HG03097 (cell line): ENCODE results near the gene CEP135.
A peak's percentile ranks its signal among the peaks of the same experiment; 100 is the strongest.

ENCODE experiments used
- ATAC-seq: cut with Tn5 transposase; IDR thresholded peaks from one replicate; pipeline ENCODE4 v1.9.1; 2021; ENCODE audit not compliant: unreplicated experiment, low FRiP score

CEP135 gene

DNA sequence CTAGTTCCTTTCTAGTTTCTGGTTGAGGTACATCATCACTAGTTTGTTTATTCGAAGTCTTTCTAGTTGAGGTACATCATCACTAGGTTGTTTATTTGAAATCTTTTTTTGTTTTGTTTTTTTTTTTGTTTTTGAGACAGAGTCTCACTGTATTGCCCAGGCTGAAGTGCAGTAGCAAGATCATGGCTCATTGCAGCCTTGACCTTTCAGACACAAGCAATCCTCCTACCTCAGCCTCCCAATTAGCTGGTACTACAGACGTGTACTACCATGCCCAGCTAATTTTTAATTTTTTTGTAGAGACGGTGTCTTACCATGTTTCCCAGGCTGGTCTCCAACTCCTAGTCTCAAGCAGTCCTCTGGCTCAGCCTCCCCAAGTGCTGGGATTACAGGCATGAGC is 54.9 kb downstream of the CEP135 start:
- ATAC-seq: no peak

DNA sequence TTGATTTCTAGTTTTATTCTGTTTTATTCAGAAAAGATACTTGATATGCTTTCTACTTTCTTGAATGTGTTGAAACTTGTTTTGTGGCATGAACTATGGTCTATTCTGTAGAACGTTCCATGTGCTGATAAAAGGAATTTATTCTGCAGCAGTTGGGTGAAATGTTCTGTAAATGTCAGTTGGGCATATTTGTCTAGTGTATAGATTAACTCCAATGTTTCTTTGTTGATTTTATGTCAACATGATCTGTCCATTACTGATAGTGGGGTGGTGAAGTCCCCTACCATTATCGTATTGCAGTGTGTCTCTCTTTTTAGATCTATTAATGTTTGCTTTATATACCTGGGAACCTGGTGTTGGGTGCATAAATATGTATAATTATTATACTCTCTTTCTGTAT is 55.5 kb downstream of the CEP135 start:
- no peak for ATAC-seq

DNA sequence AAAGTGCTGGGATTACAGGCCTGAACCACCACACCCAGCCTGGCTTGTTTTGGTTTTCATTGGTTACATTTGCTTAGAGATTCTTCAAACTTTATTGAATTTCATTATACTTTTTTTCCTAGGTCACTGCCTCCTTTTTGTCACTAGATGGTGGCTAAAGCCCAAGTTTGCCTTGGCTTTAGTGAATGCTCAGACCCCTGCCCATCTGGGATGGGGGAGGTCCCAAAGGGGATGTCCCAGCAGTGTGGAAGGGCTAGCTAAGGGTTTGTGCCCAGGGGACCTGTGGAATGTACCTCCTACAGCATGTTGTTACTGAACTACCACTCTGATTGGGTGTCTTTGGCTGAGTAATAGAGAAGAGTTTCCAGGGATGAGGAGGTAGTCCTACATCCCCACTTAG is 58.4 kb downstream of the CEP135 start:
- no peak for ATAC-seq

GRCh38 chr4:56008206-56008605 is 59.5 kb downstream of the CEP135 start:
- no peak for ATAC-seq

GRCh38 chr4:56026596-56026995 is 77.9 kb downstream of the CEP135 start:
- ATAC-seq: no peak

DNA sequence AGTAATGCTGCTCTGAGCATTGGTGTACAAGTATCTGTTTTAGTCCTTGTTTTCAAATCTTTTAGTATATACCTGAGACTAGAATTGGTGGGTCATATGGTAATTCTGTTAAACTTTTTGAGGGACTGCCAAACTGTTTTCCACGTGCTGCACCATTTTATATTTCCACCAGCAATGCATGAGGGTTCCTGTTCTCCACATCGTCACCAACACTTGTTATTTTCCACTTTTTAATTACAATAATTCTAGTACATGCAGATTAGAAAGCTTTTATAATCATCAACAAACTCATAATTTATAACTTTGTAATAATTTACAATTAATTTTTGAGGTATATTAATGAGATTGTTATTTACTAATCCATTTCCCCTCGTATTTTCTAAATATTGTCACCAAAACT is 79.4 kb downstream of the CEP135 start:
- no peak for ATAC-seq

- ATAC-seq: no peak
Observed at GRCh38 chr4:56038487-56039162, 89.9 kb downstream of the CEP135 start.

DNA sequence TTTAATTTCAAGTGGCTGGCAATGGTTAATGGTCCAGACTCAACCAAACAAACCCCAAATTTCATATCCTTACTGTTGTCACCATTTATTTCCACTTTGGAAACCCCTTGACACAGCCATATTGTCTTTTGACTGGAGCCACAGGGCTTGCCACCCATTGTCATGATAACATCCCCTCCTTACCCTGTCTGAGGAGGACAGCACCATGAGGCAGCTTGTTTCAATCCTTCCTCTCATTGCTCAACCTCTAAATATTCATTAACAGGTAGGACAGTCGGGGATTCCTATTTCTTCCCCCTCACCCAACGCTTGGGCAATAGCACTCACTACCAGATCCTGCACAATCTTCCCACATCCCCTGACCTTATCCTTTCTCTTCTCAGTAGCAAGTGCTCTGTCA is 92.1 kb downstream of the CEP135 start:
- ATAC-seq: no peak

DNA sequence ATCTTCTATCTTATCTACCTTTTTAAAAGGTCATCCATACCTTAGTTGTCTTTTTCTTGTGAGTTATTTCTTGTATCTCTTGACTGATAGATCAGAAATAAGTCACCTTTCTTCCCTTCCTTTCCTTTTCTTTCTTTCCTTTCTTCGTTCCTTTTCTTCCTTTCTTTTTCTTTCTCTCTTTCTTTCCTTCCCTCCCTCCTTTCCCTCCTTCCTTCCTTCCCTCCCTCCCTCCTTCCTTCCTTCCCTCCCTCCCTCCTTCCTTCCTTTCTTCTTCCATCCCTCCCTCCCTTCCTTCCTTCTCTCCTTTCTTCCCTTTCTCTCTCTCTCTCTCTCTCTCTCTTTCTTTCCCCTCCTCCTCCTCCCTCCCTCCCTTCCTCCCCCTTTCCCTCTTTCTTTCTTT is 93.5 kb downstream of the CEP135 start:
- ATAC-seq: no peak

DNA sequence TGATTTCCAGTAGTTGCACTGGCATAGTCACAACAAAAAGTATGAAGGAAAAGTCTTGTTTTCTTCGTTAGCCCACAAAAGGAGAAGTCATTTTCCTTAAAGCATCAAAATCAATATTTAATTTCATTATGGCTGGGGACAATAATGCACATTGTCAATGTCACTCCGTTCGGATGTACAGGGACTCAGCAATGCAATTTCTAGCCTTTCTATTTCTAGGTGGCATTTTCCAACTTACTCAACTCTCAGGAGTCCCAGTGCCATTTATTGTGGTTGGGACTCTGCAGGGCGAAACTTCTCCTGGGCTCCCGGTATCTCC is 99.6 kb downstream of the CEP135 start:
- ATAC-seq: no peak

- ATAC-seq: peak; percentile 94
Observed at GRCh38 chr4:56048702-56049431, 100.1 kb downstream of the CEP135 start.

GRCh38 chr4:56050625-56051024 is 101.9 kb downstream of the CEP135 start:
- no peak for ATAC-seq

DNA sequence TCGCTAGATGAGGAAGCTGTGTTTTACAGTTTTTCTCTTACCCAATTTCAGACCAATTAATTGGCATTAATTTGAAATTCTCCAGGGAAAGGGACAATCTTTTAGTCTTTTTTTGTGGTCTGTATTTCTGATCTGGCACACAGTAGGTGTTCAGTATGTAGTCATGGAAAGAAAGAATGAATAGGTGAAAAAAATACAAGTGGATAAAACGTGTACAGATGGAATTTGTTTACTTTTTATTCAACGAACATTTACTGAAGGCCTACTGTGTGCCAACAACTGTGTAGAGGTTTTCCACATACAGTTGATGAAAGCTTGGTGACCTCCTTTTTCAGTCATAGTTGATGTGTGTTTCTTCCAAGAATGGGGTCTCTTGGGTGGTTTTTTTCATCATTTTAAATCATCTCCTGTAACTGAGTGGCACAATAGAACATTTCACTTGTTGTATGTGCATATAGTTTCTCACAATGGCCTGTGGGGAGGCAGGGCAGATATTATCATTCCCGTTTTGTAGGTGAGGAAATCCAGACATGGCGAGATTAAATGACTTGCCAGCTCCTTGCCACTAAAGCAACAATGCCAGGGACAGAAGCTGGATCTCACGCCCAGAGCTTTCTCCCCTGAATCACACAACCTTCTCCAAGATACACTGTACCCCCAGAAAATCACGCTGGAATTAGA is 102.4 kb downstream of the CEP135 start:
- no peak for ATAC-seq

DNA sequence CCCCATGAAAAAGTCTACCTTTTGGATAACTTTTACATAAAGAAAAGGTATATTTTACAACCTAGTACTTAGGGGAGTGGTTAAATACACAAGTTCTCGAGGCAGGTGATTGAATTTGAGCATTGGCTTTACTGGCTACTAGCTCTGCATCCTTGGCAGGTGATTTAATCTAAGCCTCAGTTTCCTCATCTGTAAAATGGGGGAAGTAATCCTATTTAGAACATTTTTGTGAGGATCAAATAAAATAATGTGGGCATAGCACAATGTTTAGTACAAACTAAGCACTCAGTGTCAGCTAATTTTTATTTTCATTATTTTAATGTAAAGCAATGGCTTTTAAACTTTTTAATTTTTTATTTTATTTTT is 102.9 kb downstream of the CEP135 start:
- no peak for ATAC-seq

DNA sequence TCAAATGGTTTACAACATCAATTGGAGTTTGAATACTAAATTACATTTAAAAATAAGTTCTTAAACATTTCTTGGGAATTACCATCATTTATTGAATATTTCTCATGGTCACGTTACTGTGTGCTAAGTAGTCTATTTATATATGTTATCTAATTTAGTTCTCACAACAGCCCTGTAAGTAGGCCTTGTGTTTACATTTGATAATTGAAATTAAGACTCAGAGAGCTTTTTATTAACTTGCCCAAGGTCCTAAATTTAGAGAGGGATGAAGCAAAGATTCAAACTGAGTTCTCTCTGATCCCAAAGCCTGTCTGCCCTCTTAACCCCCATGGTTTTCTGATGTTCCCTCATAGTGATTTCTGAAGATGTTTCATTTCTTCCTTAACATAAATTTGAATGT is 103.7 kb downstream of the CEP135 start:
- no peak for ATAC-seq

DNA sequence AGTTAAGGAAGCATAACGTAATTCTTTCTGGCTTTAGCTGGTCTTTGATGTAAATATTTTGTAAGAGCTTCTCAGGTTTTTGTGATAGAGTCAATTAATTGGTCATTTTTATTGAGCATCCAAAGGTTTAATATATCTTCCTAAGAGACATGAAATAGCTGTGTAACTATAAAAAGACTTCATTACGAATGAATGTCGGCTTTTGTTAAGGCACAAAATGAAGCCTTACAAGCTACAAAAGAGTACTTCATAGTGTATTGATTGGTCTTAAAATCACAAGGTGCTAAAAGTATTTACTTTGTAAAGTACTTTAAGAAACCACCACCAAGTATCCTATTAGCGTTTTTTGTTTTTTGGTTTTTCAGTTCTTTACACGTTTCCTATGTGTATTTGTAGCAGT is 104.2 kb downstream of the CEP135 start:
- ATAC-seq: no peak

DNA sequence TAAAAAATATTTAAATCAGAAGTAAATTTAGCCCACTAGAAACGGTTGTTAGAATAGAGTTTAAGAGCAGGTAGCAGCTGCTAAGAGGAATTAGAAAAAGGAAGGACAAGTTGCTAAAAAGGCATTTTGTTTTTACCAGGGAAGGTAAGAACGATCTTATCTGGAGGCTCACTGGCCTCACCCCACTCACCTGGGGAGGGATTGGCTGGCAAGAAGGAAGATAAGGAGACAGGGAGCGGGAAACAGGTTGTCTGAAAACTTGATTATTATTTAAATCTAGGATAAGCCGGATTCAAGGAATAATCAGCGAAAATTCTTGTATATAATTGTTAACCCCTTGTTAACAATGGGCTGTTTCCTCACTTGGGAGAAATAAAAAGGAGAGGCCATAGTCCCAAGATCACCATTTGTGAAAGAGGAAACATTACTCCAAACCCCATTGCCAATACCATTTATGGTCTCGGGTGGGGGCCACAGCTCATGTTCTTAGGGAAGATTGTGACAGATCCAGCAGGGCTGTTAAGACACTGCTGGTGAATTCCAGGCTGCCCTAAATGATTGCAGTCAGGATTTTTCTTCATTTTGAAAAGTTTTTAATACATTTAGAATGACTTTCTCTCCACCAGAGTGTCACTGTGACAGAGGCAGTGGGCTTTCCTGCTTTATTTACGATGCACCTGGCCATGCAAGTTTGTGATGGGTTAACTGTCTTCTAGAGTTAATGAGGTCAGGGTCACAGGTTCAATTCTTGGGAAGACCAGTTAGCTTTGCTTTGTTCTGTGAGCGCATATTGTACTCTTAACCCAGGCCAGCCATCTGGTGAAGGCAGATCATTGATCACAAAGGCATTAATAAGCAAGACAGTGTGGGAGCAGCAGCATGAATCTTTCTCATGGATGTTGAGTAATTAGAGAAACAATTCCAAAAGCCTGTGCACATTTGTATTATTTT is 106.6 kb downstream of the CEP135 start:
- ATAC-seq: no peak

DNA sequence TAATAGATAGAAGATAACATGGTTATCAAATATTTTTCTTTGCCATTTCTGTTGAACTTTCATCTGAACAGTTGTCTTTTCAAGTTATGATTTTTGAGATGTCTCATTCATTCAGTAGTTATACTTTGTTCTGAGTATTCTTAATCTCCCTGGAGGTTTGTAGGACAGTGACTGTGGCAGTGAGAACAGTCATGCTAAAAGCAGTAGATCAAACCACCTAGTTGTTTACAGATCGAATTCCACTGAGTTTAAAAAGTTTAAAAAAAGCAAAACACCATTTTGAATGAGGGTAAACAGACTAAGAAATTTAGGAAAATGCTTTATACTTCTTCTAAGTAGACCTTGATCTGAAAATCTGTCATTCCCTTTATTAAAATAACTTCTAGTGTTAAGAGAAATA is 107.2 kb downstream of the CEP135 start:
- ATAC-seq: no peak

DNA sequence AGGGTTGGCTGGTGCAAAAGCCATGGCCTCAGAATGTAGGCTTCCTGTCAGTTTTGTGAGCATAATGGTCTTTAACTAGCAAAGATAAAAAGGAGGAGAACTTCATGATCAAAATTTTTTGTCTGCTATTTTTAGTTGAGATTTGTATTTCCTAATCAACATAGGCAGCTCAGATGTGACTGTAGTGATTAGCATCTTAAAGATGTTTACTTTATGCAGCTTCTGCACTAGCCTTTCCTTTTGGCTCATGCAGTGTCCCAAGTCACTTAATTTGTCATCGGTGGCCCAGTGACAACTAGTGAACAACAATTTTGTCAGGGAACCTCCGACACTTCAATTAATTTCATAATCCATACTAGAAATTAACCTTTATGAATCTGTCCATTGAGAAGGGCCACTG is 109.8 kb downstream of the CEP135 start:
- ATAC-seq: no peak

DNA sequence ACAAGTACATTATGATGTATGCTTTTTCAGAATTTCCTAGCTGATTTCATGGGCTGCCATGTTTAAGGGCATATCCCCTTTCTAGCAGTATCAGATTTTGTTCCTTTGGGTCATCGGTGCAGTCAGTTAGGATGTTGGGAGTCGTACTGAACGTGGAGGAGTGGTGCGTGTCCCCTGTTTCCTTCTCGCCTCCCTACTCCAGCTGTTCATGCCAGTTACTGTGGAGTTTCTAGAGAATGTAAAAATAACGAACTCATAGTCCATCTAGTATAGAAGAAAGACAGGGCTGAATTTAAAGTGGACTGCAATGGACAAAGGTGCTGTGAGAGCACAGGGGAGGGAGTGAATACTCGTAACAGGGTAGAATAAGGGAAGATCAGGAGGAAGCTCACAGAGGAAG is 111.3 kb downstream of the CEP135 start:
- no peak for ATAC-seq

DNA sequence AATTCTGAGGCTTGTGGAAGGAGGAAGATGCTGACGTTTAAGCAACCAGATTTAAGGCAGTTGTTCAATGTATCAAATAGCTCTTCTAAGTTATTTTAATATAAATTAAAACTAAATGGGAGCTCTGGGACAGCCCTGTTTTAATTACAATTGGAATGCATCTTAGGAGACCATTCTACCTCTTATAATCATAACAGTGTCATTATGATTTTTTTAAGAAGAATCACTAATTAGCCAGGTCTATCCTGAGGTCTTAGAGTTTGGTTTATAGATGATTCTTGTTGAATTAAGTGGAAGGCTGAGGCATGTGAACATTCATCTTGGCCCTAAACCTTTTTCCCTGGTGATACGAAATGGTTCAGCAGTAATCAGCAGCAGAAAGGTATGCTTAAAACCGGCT is 113.4 kb downstream of the CEP135 start:
- ATAC-seq: no peak
